Measurements from ENCODE around the gene PALLD.

DNA sequence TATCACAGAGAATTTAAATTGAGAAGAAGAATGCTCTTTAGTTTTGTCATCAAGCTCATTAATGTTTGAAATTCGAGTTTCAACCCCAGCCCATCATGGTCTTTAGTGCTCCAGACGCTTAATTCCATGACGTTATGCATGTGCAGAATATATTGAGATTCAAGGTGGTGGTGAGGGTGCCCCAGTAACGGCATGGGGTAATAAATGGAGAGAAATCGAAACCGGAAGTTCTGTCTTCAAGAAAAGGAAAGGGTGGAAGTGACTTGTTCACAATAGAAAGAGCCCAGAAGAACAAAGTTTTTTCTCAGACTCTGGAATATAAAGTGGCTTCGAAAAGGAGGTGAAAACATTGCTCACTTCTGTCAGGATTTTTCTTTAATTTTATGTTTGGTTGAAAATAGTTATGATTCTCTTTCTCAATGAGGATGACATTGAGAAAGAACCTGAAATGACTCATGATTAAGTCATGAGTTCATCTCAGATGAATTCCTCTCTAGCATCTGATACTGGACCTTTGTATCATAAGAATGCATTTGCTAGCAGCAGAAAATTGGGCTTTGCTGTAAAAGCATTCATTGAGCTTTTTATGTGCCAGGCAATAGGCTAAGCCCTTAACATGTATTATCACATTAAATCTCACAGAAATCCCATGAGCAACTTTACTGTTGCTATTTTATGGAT, 15.8 kb upstream of the PALLD start:
- TF ChIP-seq, protein P1, sequence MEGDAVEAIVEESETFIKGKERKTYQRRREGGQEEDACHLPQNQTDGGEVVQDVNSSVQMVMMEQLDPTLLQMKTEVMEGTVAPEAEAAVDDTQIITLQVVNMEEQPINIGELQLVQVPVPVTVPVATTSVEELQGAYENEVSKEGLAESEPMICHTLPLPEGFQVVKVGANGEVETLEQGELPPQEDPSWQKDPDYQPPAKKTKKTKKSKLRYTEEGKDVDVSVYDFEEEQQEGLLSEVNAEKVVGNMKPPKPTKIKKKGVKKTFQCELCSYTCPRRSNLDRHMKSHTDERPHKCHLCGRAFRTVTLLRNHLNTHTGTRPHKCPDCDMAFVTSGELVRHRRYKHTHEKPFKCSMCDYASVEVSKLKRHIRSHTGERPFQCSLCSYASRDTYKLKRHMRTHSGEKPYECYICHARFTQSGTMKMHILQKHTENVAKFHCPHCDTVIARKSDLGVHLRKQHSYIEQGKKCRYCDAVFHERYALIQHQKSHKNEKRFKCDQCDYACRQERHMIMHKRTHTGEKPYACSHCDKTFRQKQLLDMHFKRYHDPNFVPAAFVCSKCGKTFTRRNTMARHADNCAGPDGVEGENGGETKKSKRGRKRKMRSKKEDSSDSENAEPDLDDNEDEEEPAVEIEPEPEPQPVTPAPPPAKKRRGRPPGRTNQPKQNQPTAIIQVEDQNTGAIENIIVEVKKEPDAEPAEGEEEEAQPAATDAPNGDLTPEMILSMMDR (IDR thresholded peaks at IDR 0.05; ENCODE audit: low read depth, low read length) = no peak
- TF ChIP-seq MYC (IDR thresholded peaks at IDR 0.05; ENCODE audit: low read depth, low read length) (0 out of 2 replicates have a peak, but pooled peaks have one; percentile 13), POLR2A (IDR thresholded peaks at IDR 0.05; ENCODE audit: extremely low read depth, insufficient read length) (no peak)
- TF ChIP-seq, protein P2, sequence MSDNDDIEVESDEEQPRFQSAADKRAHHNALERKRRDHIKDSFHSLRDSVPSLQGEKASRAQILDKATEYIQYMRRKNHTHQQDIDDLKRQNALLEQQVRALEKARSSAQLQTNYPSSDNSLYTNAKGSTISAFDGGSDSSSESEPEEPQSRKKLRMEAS (IDR thresholded peaks at IDR 0.05; ENCODE audit: low read depth, low read length) = no peak
